Subcutaneous adipose tissue (tissue), 4 donors: Measurements from ENCODE around the gene GNRHR. TPM values are rescaled to one million over a fixed set of nuclear protein-coding genes. Genes with fewer than 3 reads are reported as not detected.

Experiments
- CTCF ChIP-seq: fragments of 450-650 bp; IDR thresholded peaks from one replicate; pipeline ENCODE4 v1.5.1; 2016; ENCODE audit warnings: low read depth, mild to moderate bottlenecking, control low read depth, antibody characterized with exemption, moderate library complexity
- total RNA-seq, 4 donors: library from RNA; depleted of rRNA; stranded (reverse); fragments of >200 nt; gene quantifications; one replicate each; pipeline ENCODE4 v1.1.0, GENCODE V29; 2016

Gene GNRHR
- total RNA-seq, 4 donors from 2014 or later, result not detected

- no peak for TF ChIP-seq CTCF
Observed at GRCh38 chr4:67712000-67712625, 42.1 kb downstream of the GNRHR start.

GRCh38 chr4:67704843-67705242 lies 49.3 kb downstream of the GNRHR start:
- TF ChIP-seq CTCF, result no peak

GRCh38 chr4:67702166-67702565 lies 52.0 kb downstream of the GNRHR start:
- no peak for TF ChIP-seq CTCF

GRCh38 chr4:67701517-67701850 lies 52.7 kb downstream of the GNRHR start:
- no peak for TF ChIP-seq CTCF

- TF ChIP-seq CTCF, result no peak
Observed at GRCh38 chr4:67700738-67701516, 53.3 kb downstream of the GNRHR start, which contains the start of gene UBA6. TSS of gene UBA6 (minus strand) at chr4:67701155. CDS start at chr4:67701119, 36 bp downstream.

- no peak for TF ChIP-seq CTCF
Observed at GRCh38 chr4:67700116-67700737, 54.0 kb downstream of the GNRHR start.

- TF ChIP-seq CTCF, result no peak
Observed at GRCh38 chr4:67699603-67700002, 54.6 kb downstream of the GNRHR start.
